ENCODE measurements around the gene TESK2. TPM values are rescaled to one million over a fixed set of nuclear protein-coding genes. Genes with fewer than 3 reads are reported as not detected.
A peak's percentile ranks its signal among the peaks of the same experiment; 100 is the strongest.

Gene TESK2
- total and polyA plus RNA-seq, 8 donors, result 1.5 to 3.6 (median 2.6) TPM

- DNase-seq (no peak), FAIRE-seq (no peak), ATAC-seq (no peak)
- H3K4me1 ChIP-seq, result no peaks in the 10 kb centered on the region
- intact Hi-C loops (cut with DNase I), result no loop called here
- H3K9me3 ChIP-seq, result no peaks in the 10 kb centered on the region
- 92 to 96% methylated on average over 4 of the region's 4 CpGs for WGBS, 2 donors
- no peak overlapping the region for H3K27ac ChIP-seq
- H3K27me3 ChIP-seq, result no peaks in the 10 kb centered on the region
- H3K36me3 ChIP-seq, result no peaks in the 10 kb centered on the region
- no peak for TF ChIP-seq CTCF (IDR thresholded peaks at IDR 0.05)
- H3K4me3 ChIP-seq, result no peak overlapping the region
Measured at GRCh38 chr1:45454464-45454863, 36.5 kb downstream of the TESK2 start.

- DNase-seq (no peak), ATAC-seq (no peak), FAIRE-seq (no peak)
- H3K36me3 ChIP-seq, result no peaks in the 10 kb centered on the region
- intact Hi-C loops (cut with DNase I), result no loop called here
- H3K9me3 ChIP-seq, result no peaks in the 10 kb centered on the region
- no peak overlapping the region for H3K4me3 ChIP-seq
- 87 to 88% methylated on average over 3 of the region's 3 CpGs for WGBS, 2 donors
- H3K4me1 ChIP-seq, result no peaks in the 10 kb centered on the region
- no peak overlapping the region for H3K27ac ChIP-seq
- H3K27me3 ChIP-seq, result no peaks in the 10 kb centered on the region
- no peak for TF ChIP-seq CTCF (IDR thresholded peaks at IDR 0.05)
Measured at GRCh38 chr1:45452503-45452902, 38.5 kb downstream of the TESK2 start.

DNA sequence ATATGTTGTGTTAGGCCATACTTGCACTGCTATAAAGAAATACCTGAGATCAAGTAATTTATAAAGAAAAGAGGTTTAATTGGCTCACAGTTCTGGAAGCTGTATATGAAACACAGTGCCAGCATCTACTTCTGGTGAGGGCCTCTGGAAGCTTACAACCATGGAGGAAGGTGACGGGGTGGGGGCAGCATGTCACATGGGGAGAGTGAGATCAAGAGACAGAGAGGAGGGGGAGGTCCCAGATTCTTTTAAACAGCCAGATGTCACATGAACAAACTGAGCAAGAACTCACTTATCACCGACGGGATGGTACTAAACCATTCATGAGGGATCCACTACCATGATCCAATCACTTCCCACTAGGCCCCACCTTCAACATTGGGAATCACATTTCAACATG is 42.6 kb downstream of the TESK2 start:
- 96 to 99% methylated on average over 3 of the region's 3 CpGs for WGBS, 2 donors
- H3K9me3 ChIP-seq, result no peaks in the 10 kb centered on the region
- no peak for ATAC-seq
- no peaks in the 10 kb centered on the region for H3K36me3 ChIP-seq
- H3K4me1 ChIP-seq, result peaks cover 0 to 5% (median 0%) of the 10 kb centered on the region in 3 donors
- no peak overlapping the region for H3K4me3 ChIP-seq
- no peak overlapping the region for H3K27ac ChIP-seq
- no peak for TF ChIP-seq CTCF (IDR thresholded peaks at IDR 0.05)
- no peaks in the 10 kb centered on the region for H3K27me3 ChIP-seq
- FAIRE-seq, result no peak
- DNase-seq, result no peak
- intact Hi-C loops (cut with DNase I), result no loop called here

DNA sequence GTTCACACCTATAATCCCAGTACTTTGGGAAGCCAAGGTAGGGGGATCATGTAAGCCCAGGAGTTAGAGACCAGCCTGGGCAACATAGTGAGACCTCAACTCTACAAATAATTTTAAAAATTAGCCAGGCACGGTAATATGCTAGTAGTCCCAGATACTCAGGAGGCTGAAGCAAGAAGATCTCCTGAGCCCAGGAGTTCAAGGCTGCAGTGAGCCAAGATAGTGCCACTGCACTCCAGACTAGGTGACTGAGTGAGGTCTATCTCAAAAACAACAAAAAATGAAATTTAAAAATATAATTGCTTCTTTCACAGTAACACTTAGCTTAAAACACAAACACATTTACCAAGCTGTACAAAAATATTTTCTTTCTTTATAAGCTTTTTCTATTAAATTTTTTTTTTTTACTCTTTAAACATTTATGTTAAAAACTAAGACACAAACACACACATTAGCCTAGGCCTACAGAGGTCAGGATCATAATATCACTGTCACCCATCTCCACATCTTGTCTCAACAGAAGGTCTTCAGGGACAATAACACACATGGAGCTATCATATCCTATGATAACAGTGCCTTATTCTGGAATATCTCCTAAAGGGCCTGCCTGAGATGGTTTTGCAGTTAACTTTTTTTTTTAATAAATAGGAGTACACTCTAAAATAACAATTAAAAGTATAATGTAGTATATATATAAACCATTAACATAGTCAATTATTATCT is 43.9 kb downstream of the TESK2 start:
- H3K4me1 ChIP-seq, result peaks cover 0 to 5% (median 0%) of the 10 kb centered on the region in 3 donors
- peak in 2 of 4 donors; percentile 36 to 38 for ATAC-seq
- no peak overlapping the region for H3K27ac ChIP-seq
- no peak for TF ChIP-seq CTCF (IDR thresholded peaks at IDR 0.05)
- FAIRE-seq, result no peak
- H3K27me3 ChIP-seq, result no peaks in the 10 kb centered on the region
- intact Hi-C loops (cut with DNase I), result no loop called here
- DNase-seq, result no peak
- H3K9me3 ChIP-seq, result no peaks in the 10 kb centered on the region
- WGBS, 2 donors, result 26 to 41% methylated on average over 1 of the region's 1 CpG
- no peaks in the 10 kb centered on the region for H3K36me3 ChIP-seq
- H3K4me3 ChIP-seq, result no peak overlapping the region

- FAIRE-seq (no peak), DNase-seq (no peak), ATAC-seq (peak in 3 of 4 donors; percentile 58 to 76 (median 72))
- no peak for TF ChIP-seq CTCF (IDR thresholded peaks at IDR 0.05)
- Histone ChIP-seq H3K27ac (no peak overlapping the region), H3K4me1 (peaks cover 0 to 5% (median 0%) of the 10 kb centered on the region in 3 donors), H3K36me3 (no peaks in the 10 kb centered on the region), H3K27me3 (no peaks in the 10 kb centered on the region), H3K4me3 (no peak overlapping the region), H3K9me3 (no peaks in the 10 kb centered on the region)
- 39 to 58% methylated on average over 1 of the region's 1 CpG for WGBS, 2 donors
- intact Hi-C loops (cut with DNase I), result no loop called here
Measured at GRCh38 chr1:45446530-45446929, 44.4 kb downstream of the TESK2 start.

Measured in pancreas (tissue), 10 donors.